ENCODE data around the gene CNGA2.

The CNGA2 gene

GRCh38 chrX:151776181-151776731 lies 41.7 kb downstream of the CNGA2 start:
- no peaks in the 10 kb centered on the region for H3K79me2 ChIP-seq (ENCODE audit: control insufficient read depth, low read length)
- TF ChIP-seq CTCF (IDR thresholded peaks at IDR 0.05; ENCODE audit: low read depth, low read length, poor library complexity, severe bottlenecking) (no peak), EZH2phosphoT487 (IDR thresholded peaks at IDR 0.05; ENCODE audit: borderline replicate concordance, low read length) (no peak)
- no peak overlapping the region for H3K27ac ChIP-seq (ENCODE audit: low read depth, low read length)
- H3K4me3 ChIP-seq (ENCODE audit: low read length), result no peak overlapping the region
- no peaks in the 10 kb centered on the region for H3K9me2 ChIP-seq (replicated peaks; ENCODE audit: control insufficient read depth, low read length)
- no peaks in the 10 kb centered on the region for H4K20me1 ChIP-seq (ENCODE audit: control insufficient read depth, insufficient read depth, low read depth, low read length)
- H3K27me3 ChIP-seq (ENCODE audit: control insufficient read depth, low read length), result no peaks in the 10 kb centered on the region
- no peak overlapping the region for H3K4me2 ChIP-seq (ENCODE audit: low read length)
- no peaks in the 10 kb centered on the region for H3K9me3 ChIP-seq (ENCODE audit: control insufficient read depth, insufficient read depth, low read length)
- H3K36me3 ChIP-seq (ENCODE audit: control insufficient read depth, low read length), result no peaks in the 10 kb centered on the region
- H3K4me1 ChIP-seq (ENCODE audit: control insufficient read depth, low read length), result no peaks in the 10 kb centered on the region
- H3F3A ChIP-seq (ENCODE audit: control insufficient read depth, insufficient read depth), result no peaks in the 10 kb centered on the region

- Histone ChIP-seq H3K27me3 (ENCODE audit: control insufficient read depth, low read length) (no peaks in the 10 kb centered on the region), H3K36me3 (ENCODE audit: control insufficient read depth, low read length) (no peaks in the 10 kb centered on the region), H3K9me3 (ENCODE audit: control insufficient read depth, insufficient read depth, low read length) (no peaks in the 10 kb centered on the region), H3K9me2 (replicated peaks; ENCODE audit: control insufficient read depth, low read length) (no peaks in the 10 kb centered on the region), H3K4me3 (ENCODE audit: low read length) (no peak overlapping the region), H3K79me2 (ENCODE audit: control insufficient read depth, low read length) (no peaks in the 10 kb centered on the region), H3K4me1 (ENCODE audit: control insufficient read depth, low read length) (no peaks in the 10 kb centered on the region), H3F3A (ENCODE audit: control insufficient read depth, insufficient read depth) (no peaks in the 10 kb centered on the region), H3K4me2 (ENCODE audit: low read length) (no peak overlapping the region), H3K27ac (ENCODE audit: low read depth, low read length) (no peak overlapping the region), H4K20me1 (ENCODE audit: control insufficient read depth, insufficient read depth, low read depth, low read length) (no peaks in the 10 kb centered on the region)
- TF ChIP-seq CTCF (IDR thresholded peaks at IDR 0.05; ENCODE audit: low read depth, low read length, poor library complexity, severe bottlenecking) (no peak), EZH2phosphoT487 (IDR thresholded peaks at IDR 0.05; ENCODE audit: borderline replicate concordance, low read length) (no peak)
These were observed 42.4 kb downstream of the CNGA2 start for GRCh38 chrX:151776936-151777335.

- H3K36me3 ChIP-seq (ENCODE audit: control insufficient read depth, low read length), result no peaks in the 10 kb centered on the region
These were observed 44.7 kb downstream of the CNGA2 start for GRCh38 chrX:151779258-151779657.

More at GRCh38 chrX:151779258-151779657, 44.7 kb downstream of the CNGA2 start:
- TF ChIP-seq CTCF (IDR thresholded peaks at IDR 0.05; ENCODE audit: low read depth, low read length, poor library complexity, severe bottlenecking) (no peak), EZH2phosphoT487 (IDR thresholded peaks at IDR 0.05; ENCODE audit: borderline replicate concordance, low read length) (no peak)
- no peak overlapping the region for H3K4me2 ChIP-seq (ENCODE audit: low read length)
- H3K9me2 ChIP-seq (replicated peaks; ENCODE audit: control insufficient read depth, low read length), result no peaks in the 10 kb centered on the region
- no peaks in the 10 kb centered on the region for H3K9me3 ChIP-seq (ENCODE audit: control insufficient read depth, insufficient read depth, low read length)
- H3K27me3 ChIP-seq (ENCODE audit: control insufficient read depth, low read length), result no peaks in the 10 kb centered on the region
- H4K20me1 ChIP-seq (ENCODE audit: control insufficient read depth, insufficient read depth, low read depth, low read length), result no peaks in the 10 kb centered on the region
- no peaks in the 10 kb centered on the region for H3K79me2 ChIP-seq (ENCODE audit: control insufficient read depth, low read length)
- no peak overlapping the region for H3K4me3 ChIP-seq (ENCODE audit: low read length)
- H3K27ac ChIP-seq (ENCODE audit: low read depth, low read length), result no peak overlapping the region
- no peaks in the 10 kb centered on the region for H3K4me1 ChIP-seq (ENCODE audit: control insufficient read depth, low read length)
- no peaks in the 10 kb centered on the region for H3F3A ChIP-seq (ENCODE audit: control insufficient read depth, insufficient read depth)

Measured in DOHH2 (cell line).